Erythroblast (primary cell): ENCODE results near the gene FEM1C.

ENCODE experiments used
- GATA1 ChIP-seq: IDR thresholded peaks from 2 replicates; pipeline ENCODE4 v1.6.1; 2011; ENCODE audit warnings: low read depth, mild to moderate bottlenecking, control low read depth, low read length, moderate library complexity
- POLR2A ChIP-seq: IDR thresholded peaks from 2 replicates; pipeline ENCODE4 v1.6.1; 2011; ENCODE audit warnings: mild to moderate bottlenecking, low read length

- no peak for TF ChIP-seq POLR2A
- no peak for TF ChIP-seq GATA1
Observed at GRCh38 chr5:115558388-115558956, 13.9 kb upstream of the FEM1C start.
